HepG2 (cell line): ENCODE measurements around the gene RNF208. TPM values are rescaled to one million over a fixed set of nuclear protein-coding genes. Genes with fewer than 3 reads are reported as not detected.

Experiments
- ATM ChIP-seq: fragments of 450-650 bp; IDR thresholded peaks from 2 replicates; pipeline ENCODE4 v1.7.1; 2017; ENCODE audit warnings: mild to moderate bottlenecking, borderline replicate concordance
- GLMP ChIP-seq: sonication (generic); formaldehyde crosslinking; IDR thresholded peaks from 2 replicates; pipeline ENCODE4 v1.9.0; 2021; ENCODE audit warnings: missing genetic modification reagents, mild to moderate bottlenecking, borderline replicate concordance
- IRX3 ChIP-seq: sonication (generic); formaldehyde crosslinking; IDR thresholded peaks from 2 replicates; pipeline ENCODE4 v1.8.1; 2023; ENCODE audit warnings: mild to moderate bottlenecking, low read depth, missing genetic modification reagents, borderline replicate concordance
- NKX3-1 ChIP-seq: sonication (generic); formaldehyde crosslinking; IDR thresholded peaks from 2 replicates; pipeline ENCODE4 v1.5.0; 2020; ENCODE audit warnings: missing genetic modification reagents
- PHF8 ChIP-seq: sonication (generic); formaldehyde crosslinking; IDR thresholded peaks from 2 replicates; pipeline ENCODE4 v1.5.0; 2020; ENCODE audit warnings: missing genetic modification reagents
- RERE ChIP-seq: IDR thresholded peaks from 2 replicates; pipeline ENCODE4 v1.6.1; 2016; ENCODE audit warnings: low read depth, missing genetic modification reagents, missing compliant biosample characterization
- TAF1 ChIP-seq: sonication (generic); formaldehyde crosslinking; IDR thresholded peaks from 2 replicates; pipeline ENCODE4 v1.4.0; 2020; ENCODE audit warnings: missing genetic modification reagents
- ZBTB1 ChIP-seq: sonication (generic); formaldehyde crosslinking; IDR thresholded peaks from 2 replicates; pipeline ENCODE4 v1.4.0; 2020; ENCODE audit warnings: missing genetic modification reagents, borderline replicate concordance
- ZNF10 ChIP-seq: sonication (generic); formaldehyde crosslinking; IDR thresholded peaks from 2 replicates; pipeline ENCODE4 v1.4.0; 2020; ENCODE audit warnings: mild to moderate bottlenecking, low read depth, missing genetic modification reagents, borderline replicate concordance
- ZNF543 ChIP-seq: sonication (generic); formaldehyde crosslinking; IDR thresholded peaks from 2 replicates; pipeline ENCODE4 v1.4.0; 2020; ENCODE audit warnings: mild to moderate bottlenecking, missing genetic modification reagents
- ZNF768 ChIP-seq: sonication (generic); formaldehyde crosslinking; IDR thresholded peaks from 2 replicates; pipeline ENCODE4 v1.4.0; 2020; ENCODE audit warnings: missing genetic modification reagents
- ZNF775 ChIP-seq: sonication (generic); formaldehyde crosslinking; IDR thresholded peaks from 2 replicates; pipeline ENCODE4 v1.4.0; 2020; ENCODE audit warnings: missing genetic modification reagents, mild to moderate bottlenecking, moderate library complexity, borderline replicate concordance
- ZNF891 ChIP-seq: sonication (generic); formaldehyde crosslinking; IDR thresholded peaks from 2 replicates; pipeline ENCODE4 v1.5.0; 2020; ENCODE audit warnings: mild to moderate bottlenecking, missing genetic modification reagents
- polyA plus RNA-seq, 8 experiments: library from polyadenylated mRNA; depleted of rRNA in 3 of 8; stranded (reverse) in 7 of 8; unstranded in 1 of 8; fragments of >200 nt; fragmentation: Illumina TruSeq in 4 of 8; extraction: Trizol in 4 of 8; gene quantifications; 2 replicates each; pipeline versions ENCODE4 v1.2.1 to v1.2.3, GENCODE V29; 2011 to 2016; ENCODE audit warnings: low read depth in 4 of 8, missing spikeins in 1 of 8, mixed read lengths in 1 of 8; ENCODE audit not compliant: insufficient read depth in 1 of 8
- total RNA-seq, 5 experiments: library from RNA; depleted of rRNA; stranded (reverse); fragments of >200 nt; fragmentation: Illumina TruSeq; extraction: Trizol; gene quantifications; 2 replicates each; pipeline ENCODE4 v1.2.3, GENCODE V29; 2016; ENCODE audit warnings: low read depth in 1 of 5
- TF ChIP-seq, protein P1 (sequence below): sonication (generic); formaldehyde crosslinking; IDR thresholded peaks from 2 replicates; pipeline ENCODE4 v1.4.0; 2020; ENCODE audit warnings: missing genetic modification reagents
- TF ChIP-seq, protein P2 (sequence below): sonication (generic); formaldehyde crosslinking; IDR thresholded peaks from 2 replicates; pipeline ENCODE4 v1.4.0; 2020; ENCODE audit warnings: missing genetic modification reagents

Gene RNF208
- total and polyA plus RNA-seq, 2 of the 13 experiments (the other 11 are each of a cell fraction or from before 2014, with no cell fraction given) = 1.6 to 2.1 TPM

- no peak for TF ChIP-seq PHF8
- 0 out of 2 replicates have a peak, but pooled peaks have one; percentile 29 for TF ChIP-seq ZNF543
- TF ChIP-seq RERE = no peak
- no peak for TF ChIP-seq ZNF10 (CRISPR knock-in tag)
- TF ChIP-seq, protein P1, sequence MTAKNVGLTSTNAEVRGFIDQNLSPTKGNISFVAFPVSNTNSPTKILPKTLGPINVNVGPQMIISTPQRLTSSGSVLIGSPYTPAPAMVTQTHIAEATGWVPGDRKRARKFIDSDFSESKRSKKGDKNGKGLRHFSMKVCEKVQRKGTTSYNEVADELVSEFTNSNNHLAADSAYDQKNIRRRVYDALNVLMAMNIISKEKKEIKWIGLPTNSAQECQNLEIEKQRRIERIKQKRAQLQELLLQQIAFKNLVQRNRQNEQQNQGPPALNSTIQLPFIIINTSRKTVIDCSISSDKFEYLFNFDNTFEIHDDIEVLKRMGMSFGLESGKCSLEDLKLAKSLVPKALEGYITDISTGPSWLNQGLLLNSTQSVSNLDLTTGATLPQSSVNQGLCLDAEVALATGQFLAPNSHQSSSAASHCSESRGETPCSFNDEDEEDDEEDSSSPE (CRISPR knock-in tag) = no peak
- TF ChIP-seq IRX3 = no peak; the same call in 1 of the 2 replicates
- no peak for TF ChIP-seq ATM
- TF ChIP-seq GLMP (CRISPR knock-in tag) = no peak
- peak; percentile 47; the same call in 1 of the 2 replicates for TF ChIP-seq ZNF768 (CRISPR knock-in tag)
- TF ChIP-seq TAF1 (CRISPR knock-in tag) = peak; percentile 30; the same call in 1 of the 2 replicates
- TF ChIP-seq ZBTB1 (CRISPR knock-in tag) = no peak
- TF ChIP-seq, protein P2, sequence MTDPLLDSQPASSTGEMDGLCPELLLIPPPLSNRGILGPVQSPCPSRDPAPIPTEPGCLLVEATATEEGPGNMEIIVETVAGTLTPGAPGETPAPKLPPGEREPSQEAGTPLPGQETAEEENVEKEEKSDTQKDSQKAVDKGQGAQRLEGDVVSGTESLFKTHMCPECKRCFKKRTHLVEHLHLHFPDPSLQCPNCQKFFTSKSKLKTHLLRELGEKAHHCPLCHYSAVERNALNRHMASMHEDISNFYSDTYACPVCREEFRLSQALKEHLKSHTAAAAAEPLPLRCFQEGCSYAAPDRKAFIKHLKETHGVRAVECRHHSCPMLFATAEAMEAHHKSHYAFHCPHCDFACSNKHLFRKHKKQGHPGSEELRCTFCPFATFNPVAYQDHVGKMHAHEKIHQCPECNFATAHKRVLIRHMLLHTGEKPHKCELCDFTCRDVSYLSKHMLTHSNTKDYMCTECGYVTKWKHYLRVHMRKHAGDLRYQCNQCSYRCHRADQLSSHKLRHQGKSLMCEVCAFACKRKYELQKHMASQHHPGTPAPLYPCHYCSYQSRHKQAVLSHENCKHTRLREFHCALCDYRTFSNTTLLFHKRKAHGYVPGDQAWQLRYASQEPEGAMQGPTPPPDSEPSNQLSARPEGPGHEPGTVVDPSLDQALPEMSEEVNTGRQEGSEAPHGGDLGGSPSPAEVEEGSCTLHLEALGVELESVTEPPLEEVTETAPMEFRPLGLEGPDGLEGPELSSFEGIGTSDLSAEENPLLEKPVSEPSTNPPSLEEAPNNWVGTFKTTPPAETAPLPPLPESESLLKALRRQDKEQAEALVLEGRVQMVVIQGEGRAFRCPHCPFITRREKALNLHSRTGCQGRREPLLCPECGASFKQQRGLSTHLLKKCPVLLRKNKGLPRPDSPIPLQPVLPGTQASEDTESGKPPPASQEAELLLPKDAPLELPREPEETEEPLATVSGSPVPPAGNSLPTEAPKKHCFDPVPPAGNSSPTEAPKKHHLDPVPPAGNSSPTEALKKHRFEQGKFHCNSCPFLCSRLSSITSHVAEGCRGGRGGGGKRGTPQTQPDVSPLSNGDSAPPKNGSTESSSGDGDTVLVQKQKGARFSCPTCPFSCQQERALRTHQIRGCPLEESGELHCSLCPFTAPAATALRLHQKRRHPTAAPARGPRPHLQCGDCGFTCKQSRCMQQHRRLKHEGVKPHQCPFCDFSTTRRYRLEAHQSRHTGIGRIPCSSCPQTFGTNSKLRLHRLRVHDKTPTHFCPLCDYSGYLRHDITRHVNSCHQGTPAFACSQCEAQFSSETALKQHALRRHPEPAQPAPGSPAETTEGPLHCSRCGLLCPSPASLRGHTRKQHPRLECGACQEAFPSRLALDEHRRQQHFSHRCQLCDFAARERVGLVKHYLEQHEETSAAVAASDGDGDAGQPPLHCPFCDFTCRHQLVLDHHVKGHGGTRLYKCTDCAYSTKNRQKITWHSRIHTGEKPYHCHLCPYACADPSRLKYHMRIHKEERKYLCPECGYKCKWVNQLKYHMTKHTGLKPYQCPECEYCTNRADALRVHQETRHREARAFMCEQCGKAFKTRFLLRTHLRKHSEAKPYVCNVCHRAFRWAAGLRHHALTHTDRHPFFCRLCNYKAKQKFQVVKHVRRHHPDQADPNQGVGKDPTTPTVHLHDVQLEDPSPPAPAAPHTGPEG = no peak; the same call in 1 of the 2 replicates
- no peak for TF ChIP-seq NKX3-1 (CRISPR knock-in tag)
- TF ChIP-seq ZNF775 (CRISPR knock-in tag) = no peak
- TF ChIP-seq ZNF891 (CRISPR knock-in tag) = no peak
Measured at GRCh38 chr9:137241490-137242268, 19.6 kb upstream of the RNF208 start (continued).
